ENCODE results near the gene EXOC6B.

Gene EXOC6B

GRCh38 chr2:72695676-72696075 lies 130.2 kb downstream of the EXOC6B start:
- TF ChIP-seq REST (IDR thresholded peaks at IDR 0.05; ENCODE audit: low read depth): no peak
- TF ChIP-seq NFIC (IDR thresholded peaks at IDR 0.05): no peak
- TF ChIP-seq TAF1 (IDR thresholded peaks at IDR 0.05; ENCODE audit: low read depth): no peak
- TF ChIP-seq USF1 (IDR thresholded peaks at IDR 0.05): no peak
- no peak for TF ChIP-seq CEBPB (IDR thresholded peaks at IDR 0.05)
- TF ChIP-seq YY1 (IDR thresholded peaks at IDR 0.05; ENCODE audit: low read depth): no peak
- TF ChIP-seq ZBTB7A (IDR thresholded peaks at IDR 0.05; ENCODE audit: low read depth): no peak
- no peak for TF ChIP-seq RAD21 (IDR thresholded peaks at IDR 0.05; ENCODE audit: low read depth)
- no peak for TF ChIP-seq TCF12 (IDR thresholded peaks at IDR 0.05; ENCODE audit: low read depth)
- TF ChIP-seq CREB1 (IDR thresholded peaks at IDR 0.05; ENCODE audit: low read depth): no peak
- TF ChIP-seq FOXM1 (IDR thresholded peaks at IDR 0.05; ENCODE audit: borderline replicate concordance, low read depth): no peak
- no peak for TF ChIP-seq EP300 (IDR thresholded peaks at IDR 0.05; ENCODE audit: borderline replicate concordance)
- no peak for TF ChIP-seq EGR1 (IDR thresholded peaks at IDR 0.05)
- no peak for TF ChIP-seq TEAD4 (IDR thresholded peaks at IDR 0.05)
- TF ChIP-seq MAX (IDR thresholded peaks at IDR 0.05): no peak

GRCh38 chr2:72694715-72695496 lies 130.9 kb downstream of the EXOC6B start:
- no peak for TF ChIP-seq TAF1 (IDR thresholded peaks at IDR 0.05; ENCODE audit: low read depth)
- no peak for TF ChIP-seq ZBTB7A (IDR thresholded peaks at IDR 0.05; ENCODE audit: low read depth)
- TF ChIP-seq CREB1 (IDR thresholded peaks at IDR 0.05; ENCODE audit: low read depth): no peak
- no peak for TF ChIP-seq CEBPB (IDR thresholded peaks at IDR 0.05)
- TF ChIP-seq MAX (IDR thresholded peaks at IDR 0.05): no peak
- no peak for TF ChIP-seq EGR1 (IDR thresholded peaks at IDR 0.05)
- no peak for TF ChIP-seq TEAD4 (IDR thresholded peaks at IDR 0.05)
- no peak for TF ChIP-seq RAD21 (IDR thresholded peaks at IDR 0.05; ENCODE audit: low read depth)
- TF ChIP-seq TCF12 (IDR thresholded peaks at IDR 0.05; ENCODE audit: low read depth): no peak
- TF ChIP-seq USF1 (IDR thresholded peaks at IDR 0.05): no peak

GRCh38 chr2:72689579-72690195 lies 136.1 kb downstream of the EXOC6B start:
- TF ChIP-seq MAX (IDR thresholded peaks at IDR 0.05): no peak
- TF ChIP-seq EP300 (IDR thresholded peaks at IDR 0.05; ENCODE audit: borderline replicate concordance): no peak
- no peak for TF ChIP-seq TAF1 (IDR thresholded peaks at IDR 0.05; ENCODE audit: low read depth)
- TF ChIP-seq NFIC (IDR thresholded peaks at IDR 0.05): no peak
- TF ChIP-seq ZBTB7A (IDR thresholded peaks at IDR 0.05; ENCODE audit: low read depth): no peak
- no peak for TF ChIP-seq CEBPB (IDR thresholded peaks at IDR 0.05)
- TF ChIP-seq CREB1 (IDR thresholded peaks at IDR 0.05; ENCODE audit: low read depth): no peak
- TF ChIP-seq REST (IDR thresholded peaks at IDR 0.05; ENCODE audit: low read depth): no peak
- TF ChIP-seq TCF12 (IDR thresholded peaks at IDR 0.05; ENCODE audit: low read depth): no peak
- no peak for TF ChIP-seq YY1 (IDR thresholded peaks at IDR 0.05; ENCODE audit: low read depth)
- no peak for TF ChIP-seq TEAD4 (IDR thresholded peaks at IDR 0.05)
- no peak for TF ChIP-seq FOXM1 (IDR thresholded peaks at IDR 0.05; ENCODE audit: borderline replicate concordance, low read depth)

GRCh38 chr2:72685638-72686213 lies 140.1 kb downstream of the EXOC6B start:
- TF ChIP-seq ZBTB7A (IDR thresholded peaks at IDR 0.05; ENCODE audit: low read depth): no peak
- TF ChIP-seq NFIC (IDR thresholded peaks at IDR 0.05): no peak
- no peak for TF ChIP-seq TCF12 (IDR thresholded peaks at IDR 0.05; ENCODE audit: low read depth)
- TF ChIP-seq TAF1 (IDR thresholded peaks at IDR 0.05; ENCODE audit: low read depth): no peak
- TF ChIP-seq REST (IDR thresholded peaks at IDR 0.05; ENCODE audit: low read depth): no peak
